ENCODE measurements around the gene COL4A2.
"Not testable (repeated sequence)": the region's sequence is repeated elsewhere in the genome, so short reads cannot be mapped to it uniquely, and the experiment has no call there.

COL4A2 gene

DNA sequence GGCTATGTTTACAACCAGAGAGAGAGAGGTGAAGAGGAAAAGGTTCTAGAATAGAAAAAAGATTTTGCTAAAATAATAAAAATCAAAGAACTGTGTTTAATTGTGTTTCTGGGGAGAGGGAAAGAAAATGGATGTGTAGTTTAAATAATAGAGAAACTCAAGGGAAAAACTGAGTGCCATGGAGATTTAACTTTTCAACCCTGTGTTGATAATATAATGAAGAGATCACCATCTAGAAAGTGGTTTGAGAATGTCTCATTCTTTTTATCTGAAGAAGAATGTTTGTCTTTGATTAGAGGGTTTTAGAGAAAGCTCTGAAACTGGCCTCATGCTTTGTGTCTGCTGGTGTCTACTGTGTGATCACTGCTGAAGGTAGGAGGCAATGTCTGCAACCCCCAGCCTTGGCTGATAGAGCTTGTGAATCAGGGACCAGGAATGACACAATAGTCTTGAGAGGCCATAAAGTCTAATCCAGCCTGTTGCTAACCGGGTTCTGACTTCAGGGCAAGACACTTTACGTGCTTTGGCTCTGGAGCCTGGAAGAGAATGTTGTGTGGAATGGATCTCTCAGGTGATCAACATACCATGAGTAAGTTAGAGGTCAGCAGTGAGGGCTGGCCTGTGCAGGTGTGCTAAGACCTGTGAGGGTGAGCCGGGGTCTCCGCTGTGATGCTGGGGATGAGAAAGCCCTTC is 5.4 kb downstream of the COL4A2 start:
- FAIRE-seq (no peak), DNase-seq (ENCODE audit: insufficient read length) (no peak)
- TF ChIP-seq POLR2AphosphoS5 (IDR thresholded peaks at IDR 0.05; ENCODE audit: low read depth, low read length) (no peak), POLR2A (IDR thresholded peaks at IDR 0.05; ENCODE audit: low read depth, low read length) (no peak), TAF1 (IDR thresholded peaks at IDR 0.05; ENCODE audit: borderline replicate concordance, low read depth, low read length) (no peak)

DNA sequence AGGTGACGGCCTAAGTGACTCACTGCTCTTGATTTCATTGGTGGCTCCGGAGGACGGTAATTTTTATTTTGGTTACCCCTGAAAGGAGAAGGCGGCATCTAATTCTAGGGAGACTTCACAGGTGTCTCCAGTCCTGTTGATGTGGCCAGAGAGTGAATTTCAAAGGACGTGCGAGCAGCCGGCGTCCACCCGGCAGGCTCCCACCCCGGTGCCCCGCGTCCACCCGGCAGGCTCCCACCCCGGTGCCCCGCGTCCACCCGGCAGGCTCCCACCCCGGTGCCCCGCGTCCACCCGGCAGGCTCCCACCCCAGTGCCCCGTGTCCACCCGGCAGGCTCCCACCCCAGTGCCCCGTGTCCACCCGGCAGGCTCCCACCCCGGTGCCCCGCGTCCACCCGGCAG is 6.2 kb downstream of the COL4A2 start:
- not testable (repeated sequence) for DNase-seq (ENCODE audit: insufficient read length); FAIRE-seq

DNA sequence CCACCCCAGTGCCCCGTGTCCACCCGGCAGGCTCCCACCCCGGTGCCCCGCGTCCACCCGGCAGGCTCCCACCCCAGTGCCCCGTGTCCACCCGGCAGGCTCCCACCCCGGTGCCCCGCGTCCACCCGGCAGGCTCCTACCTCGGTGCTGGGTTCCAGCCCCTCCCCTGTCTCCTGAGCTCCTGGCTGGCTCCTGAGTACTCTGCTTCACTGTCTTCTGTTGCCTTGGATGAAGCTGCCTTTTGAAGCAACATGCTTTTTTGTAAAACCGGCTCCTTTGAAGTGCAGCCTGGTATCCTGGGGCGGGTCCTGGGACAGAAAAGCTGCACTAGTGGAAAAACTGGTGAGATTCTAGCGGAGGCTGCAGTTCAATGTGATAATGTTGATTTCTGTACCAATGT is 6.6 kb downstream of the COL4A2 start:
- not testable (repeated sequence) for FAIRE-seq; DNase-seq (ENCODE audit: insufficient read length)

DNA sequence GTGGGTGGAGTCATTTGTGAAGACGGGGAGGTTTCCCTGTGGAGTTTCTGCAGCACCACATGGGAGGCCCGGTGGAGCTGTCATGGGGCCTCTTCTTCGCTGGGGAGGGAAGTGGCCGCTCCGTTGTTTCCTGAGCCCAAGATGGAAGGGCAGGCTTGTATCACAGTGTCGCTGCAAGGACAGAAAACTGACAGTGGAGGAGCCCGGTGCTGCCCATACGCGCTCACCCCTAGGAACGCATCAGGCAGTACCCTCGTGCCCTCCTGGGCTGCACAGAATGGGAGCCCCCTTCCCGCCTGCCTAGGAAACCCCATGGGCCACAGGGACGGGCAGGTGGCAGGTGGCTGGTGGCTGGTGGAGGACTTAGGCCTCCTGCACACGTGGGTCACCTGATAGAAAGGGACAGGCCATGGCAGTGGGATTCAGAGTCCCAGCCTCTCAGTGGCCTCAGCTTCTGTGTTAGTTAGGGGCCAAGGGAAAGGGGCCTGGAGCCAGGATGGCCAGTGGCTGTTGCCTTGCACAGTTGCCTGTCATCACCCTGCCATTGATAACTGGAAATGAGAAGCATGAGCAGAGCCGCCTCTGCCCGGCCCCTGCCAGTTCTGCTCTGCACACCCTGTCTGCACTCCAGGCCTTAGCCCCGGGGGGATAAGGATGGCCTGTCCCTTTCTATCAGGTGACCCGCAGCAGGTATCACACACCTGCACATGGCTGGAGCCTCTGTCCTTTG is 7.6 kb downstream of the COL4A2 start:
- FAIRE-seq (no peak), DNase-seq (ENCODE audit: insufficient read length) (no peak)
- TF ChIP-seq POLR2AphosphoS5 (IDR thresholded peaks at IDR 0.05; ENCODE audit: low read depth, low read length) (no peak), POLR2A (IDR thresholded peaks at IDR 0.05; ENCODE audit: low read depth, low read length) (no peak), TAF1 (IDR thresholded peaks at IDR 0.05; ENCODE audit: borderline replicate concordance, low read depth, low read length) (no peak)

DNA sequence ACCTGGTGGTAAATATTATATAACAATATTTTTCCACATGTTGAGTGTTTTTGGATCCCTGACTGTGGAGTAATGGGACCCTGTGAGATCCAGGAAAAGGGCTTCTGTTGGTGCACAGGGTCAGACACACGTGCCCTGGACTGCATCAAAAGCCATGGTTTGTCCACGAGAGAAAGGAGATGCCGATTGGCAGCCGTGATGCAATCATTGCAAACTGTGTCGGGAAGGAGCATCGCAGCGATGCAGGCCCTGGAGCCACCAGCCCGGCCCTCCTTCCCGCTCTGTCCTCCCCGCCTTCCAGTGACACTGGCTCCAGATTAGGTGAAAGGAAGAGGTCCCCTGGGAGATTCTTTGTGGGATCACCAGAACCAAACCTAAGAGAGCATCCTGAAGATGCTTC is 9.1 kb downstream of the COL4A2 start:
- TF ChIP-seq POLR2AphosphoS5 (IDR thresholded peaks at IDR 0.05; ENCODE audit: low read depth, low read length) (no peak), POLR2A (IDR thresholded peaks at IDR 0.05; ENCODE audit: low read depth, low read length) (no peak), TAF1 (IDR thresholded peaks at IDR 0.05; ENCODE audit: borderline replicate concordance, low read depth, low read length) (no peak)
- DNase-seq (ENCODE audit: insufficient read length): no peak
- no peak for FAIRE-seq

DNA sequence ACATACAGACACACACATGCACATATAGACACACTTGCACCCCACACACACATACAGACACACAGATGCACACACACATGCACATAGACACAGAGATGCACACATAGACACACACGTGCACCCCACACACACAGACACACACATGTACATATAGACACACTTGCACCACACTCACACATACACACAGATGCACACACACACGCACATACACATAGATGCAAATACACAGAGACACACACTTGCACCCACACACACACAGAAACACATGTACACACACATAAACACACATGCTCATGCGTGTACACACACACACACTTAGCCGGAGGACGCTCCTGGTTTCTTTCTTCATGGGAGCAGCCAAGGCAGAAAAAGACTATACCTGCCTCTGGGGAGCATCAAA is 10.0 kb downstream of the COL4A2 start:
- DNase-seq (ENCODE audit: insufficient read length) (no peak), FAIRE-seq (no peak)
- TF ChIP-seq POLR2A (IDR thresholded peaks at IDR 0.05; ENCODE audit: low read depth, low read length) (no peak), TAF1 (IDR thresholded peaks at IDR 0.05; ENCODE audit: borderline replicate concordance, low read depth, low read length) (no peak), POLR2AphosphoS5 (IDR thresholded peaks at IDR 0.05; ENCODE audit: low read depth, low read length) (no peak)

DNA sequence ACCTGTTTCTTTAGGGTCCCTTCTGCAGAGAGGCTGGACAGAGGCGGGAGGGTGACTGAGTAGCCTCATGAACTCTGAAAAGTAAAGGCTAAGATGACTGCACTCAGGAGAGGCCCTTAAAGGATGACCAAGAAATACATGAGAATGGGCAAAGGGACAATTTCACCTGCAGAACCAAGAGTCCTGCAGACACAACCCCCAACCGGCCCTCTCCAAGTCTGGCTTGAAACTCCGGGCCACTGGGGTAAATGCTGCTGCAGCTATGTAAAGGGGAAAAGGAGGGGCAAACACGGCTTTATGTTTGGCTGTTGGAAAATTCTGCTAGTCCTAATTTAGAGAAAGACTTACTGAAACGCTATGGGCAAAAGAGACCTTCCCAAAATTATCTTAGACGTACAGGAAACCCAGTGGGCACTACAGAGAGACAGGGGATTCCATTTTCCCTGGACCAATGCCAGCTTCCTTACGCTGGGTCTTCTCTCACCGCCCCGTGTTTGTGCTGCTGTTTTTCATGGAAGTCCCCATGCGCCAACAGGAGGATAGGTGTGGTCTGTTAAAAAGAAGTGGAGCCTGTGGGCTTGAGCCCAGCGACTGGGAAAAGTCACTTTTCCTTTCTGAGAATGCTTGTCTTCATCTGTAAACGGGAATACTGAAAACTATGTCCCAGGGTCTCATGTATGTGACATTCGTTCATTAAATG is 10.6 kb downstream of the COL4A2 start:
- TF ChIP-seq TAF1 (IDR thresholded peaks at IDR 0.05; ENCODE audit: borderline replicate concordance, low read depth, low read length) (no peak), POLR2AphosphoS5 (IDR thresholded peaks at IDR 0.05; ENCODE audit: low read depth, low read length) (no peak), POLR2A (IDR thresholded peaks at IDR 0.05; ENCODE audit: low read depth, low read length) (no peak)
- FAIRE-seq: no peak
- no peak for DNase-seq (ENCODE audit: insufficient read length)

DNA sequence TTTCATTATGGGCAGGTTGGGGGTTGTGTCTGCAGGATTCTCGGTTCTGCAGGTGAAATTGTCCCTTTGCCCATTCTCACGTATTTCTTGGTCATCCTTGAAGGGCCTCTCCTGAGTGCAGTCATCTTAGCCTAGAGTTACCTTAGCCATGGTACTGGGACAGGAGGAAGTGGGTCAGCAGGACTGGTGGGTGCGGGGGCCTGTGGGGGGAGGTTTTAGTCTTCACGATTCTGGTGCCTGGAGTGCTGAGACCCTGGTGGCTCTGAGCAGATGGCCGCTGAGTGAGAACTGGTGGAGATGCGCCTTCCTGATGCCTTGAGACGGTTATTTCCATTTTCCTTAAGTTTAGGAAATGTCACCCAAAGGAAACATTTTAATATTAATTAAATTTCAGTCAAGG is 11.8 kb downstream of the COL4A2 start:
- TF ChIP-seq POLR2AphosphoS5 (IDR thresholded peaks at IDR 0.05; ENCODE audit: low read depth, low read length): no peak
- no peak for TF ChIP-seq POLR2A (IDR thresholded peaks at IDR 0.05; ENCODE audit: low read depth, low read length)
- no peak for TF ChIP-seq TAF1 (IDR thresholded peaks at IDR 0.05; ENCODE audit: borderline replicate concordance, low read depth, low read length)
- no peak for FAIRE-seq
- no peak for DNase-seq (ENCODE audit: insufficient read length)

DNA sequence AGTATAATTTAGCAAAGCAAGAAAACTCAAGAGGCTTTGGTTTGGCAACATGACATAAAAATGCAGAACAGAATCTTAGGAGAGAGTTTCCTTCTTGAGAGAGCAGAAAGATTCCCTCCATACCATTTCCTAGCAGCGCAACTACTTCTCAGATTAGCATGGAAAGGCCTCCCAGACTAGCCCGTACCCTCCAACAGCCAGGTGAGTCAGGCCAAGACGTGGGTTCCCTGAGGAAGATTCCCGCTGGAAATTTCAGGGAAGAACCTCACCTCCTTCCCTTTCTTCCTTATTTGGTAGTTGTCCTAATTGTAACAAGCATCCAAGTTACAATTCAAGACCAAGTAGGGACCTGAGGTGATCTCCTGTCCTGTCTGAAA is 12.3 kb downstream of the COL4A2 start:
- DNase-seq (ENCODE audit: insufficient read length): no peak
- TF ChIP-seq TAF1 (IDR thresholded peaks at IDR 0.05; ENCODE audit: borderline replicate concordance, low read depth, low read length) (no peak), POLR2A (IDR thresholded peaks at IDR 0.05; ENCODE audit: low read depth, low read length) (no peak), POLR2AphosphoS5 (IDR thresholded peaks at IDR 0.05; ENCODE audit: low read depth, low read length) (no peak)
- FAIRE-seq: no peak

DNA sequence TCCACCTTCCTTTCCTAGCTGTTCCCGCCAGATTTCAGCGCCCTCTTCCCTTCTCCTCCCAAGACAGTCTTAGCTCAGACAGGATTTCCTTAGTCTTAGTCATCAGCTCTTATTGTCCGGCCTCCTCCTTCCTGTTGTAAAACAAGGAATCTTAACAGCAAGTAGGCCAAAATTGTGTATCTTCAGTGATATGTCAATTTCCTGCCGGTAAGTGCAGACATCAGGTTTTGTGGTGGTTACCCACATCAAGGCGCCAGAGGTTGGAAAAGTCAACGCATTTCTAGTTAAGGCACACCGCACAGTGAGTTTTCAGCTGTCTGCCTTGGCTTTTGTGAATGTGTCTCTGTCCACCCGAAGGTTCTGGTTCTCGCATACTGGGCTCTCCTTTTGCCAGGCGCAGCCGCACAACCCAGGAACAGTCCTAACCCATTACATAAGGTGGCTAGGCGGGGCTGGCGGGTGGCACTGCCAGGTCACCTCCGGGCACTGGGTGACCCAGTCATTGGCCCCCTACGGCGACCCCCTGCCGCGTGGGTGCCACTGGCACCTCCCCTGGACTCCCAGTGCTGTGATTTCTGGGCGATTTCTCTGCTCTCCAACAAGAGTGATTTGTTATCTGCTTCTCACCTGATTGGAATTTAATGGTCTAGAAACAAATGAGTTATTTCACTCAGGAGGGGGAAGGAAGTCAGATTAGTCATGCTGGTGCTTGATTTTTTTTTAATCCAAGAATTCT is 12.9 kb downstream of the COL4A2 start:
- TF ChIP-seq POLR2AphosphoS5 (IDR thresholded peaks at IDR 0.05; ENCODE audit: low read depth, low read length): no peak
- no peak for TF ChIP-seq POLR2A (IDR thresholded peaks at IDR 0.05; ENCODE audit: low read depth, low read length)
- TF ChIP-seq TAF1 (IDR thresholded peaks at IDR 0.05; ENCODE audit: borderline replicate concordance, low read depth, low read length): no peak
- DNase-seq (ENCODE audit: insufficient read length) (no peak), FAIRE-seq (no peak)

DNA sequence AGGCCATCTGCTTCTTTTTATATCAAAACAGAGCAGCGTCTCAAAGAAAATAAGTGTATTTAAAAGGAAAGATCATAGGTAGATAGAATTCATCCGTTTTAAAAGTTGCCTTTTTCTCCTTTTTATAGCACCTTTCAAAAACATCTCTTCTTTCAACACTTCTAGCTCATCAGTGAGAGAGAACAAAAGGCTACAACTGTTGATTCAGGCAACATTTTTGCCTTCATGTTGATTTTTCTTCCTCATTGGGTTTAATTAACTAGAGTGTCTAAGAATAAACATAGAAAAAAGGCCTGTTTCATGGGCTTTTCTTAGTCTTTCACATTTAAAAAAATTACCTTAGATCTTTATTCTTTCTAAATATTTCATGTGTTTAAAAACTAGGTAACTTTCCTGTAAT is 13.6 kb downstream of the COL4A2 start:
- DNase-seq (ENCODE audit: insufficient read length): no peak
- FAIRE-seq: no peak
- no peak for TF ChIP-seq POLR2AphosphoS5 (IDR thresholded peaks at IDR 0.05; ENCODE audit: low read depth, low read length)

DNA sequence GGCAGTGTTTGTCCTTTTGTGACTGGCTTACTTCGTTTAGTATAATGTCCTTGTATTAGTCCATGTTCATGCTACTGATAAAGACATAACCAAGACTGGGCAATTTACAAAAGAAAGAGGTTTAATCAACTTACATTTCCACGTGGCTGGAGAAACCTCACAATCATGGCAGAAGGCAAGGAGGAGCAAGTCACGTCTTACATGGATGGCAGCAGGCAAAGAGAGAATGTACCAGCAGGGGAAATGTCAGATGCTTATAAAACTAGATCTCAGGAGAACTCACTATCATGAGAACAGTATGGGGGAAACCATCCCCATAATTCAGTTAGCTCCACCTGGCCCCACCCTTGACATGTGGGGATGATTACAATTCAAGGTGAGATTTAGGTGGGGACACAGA is 14.5 kb downstream of the COL4A2 start:
- DNase-seq (ENCODE audit: insufficient read length); FAIRE-seq: not testable (repeated sequence)
